OCI-M1 (cell line): ENCODE results near the gene GADD45B.
"Not testable (repeated sequence)": the region's sequence is repeated elsewhere in the genome, so short reads cannot be mapped to it uniquely, and the experiment has no call there.

Source experiments
- DNase-seq: peaks from one replicate; lab custom pipeline; 2025; lab: John Stamatoyannopoulos, UW

Gene GADD45B

DNA sequence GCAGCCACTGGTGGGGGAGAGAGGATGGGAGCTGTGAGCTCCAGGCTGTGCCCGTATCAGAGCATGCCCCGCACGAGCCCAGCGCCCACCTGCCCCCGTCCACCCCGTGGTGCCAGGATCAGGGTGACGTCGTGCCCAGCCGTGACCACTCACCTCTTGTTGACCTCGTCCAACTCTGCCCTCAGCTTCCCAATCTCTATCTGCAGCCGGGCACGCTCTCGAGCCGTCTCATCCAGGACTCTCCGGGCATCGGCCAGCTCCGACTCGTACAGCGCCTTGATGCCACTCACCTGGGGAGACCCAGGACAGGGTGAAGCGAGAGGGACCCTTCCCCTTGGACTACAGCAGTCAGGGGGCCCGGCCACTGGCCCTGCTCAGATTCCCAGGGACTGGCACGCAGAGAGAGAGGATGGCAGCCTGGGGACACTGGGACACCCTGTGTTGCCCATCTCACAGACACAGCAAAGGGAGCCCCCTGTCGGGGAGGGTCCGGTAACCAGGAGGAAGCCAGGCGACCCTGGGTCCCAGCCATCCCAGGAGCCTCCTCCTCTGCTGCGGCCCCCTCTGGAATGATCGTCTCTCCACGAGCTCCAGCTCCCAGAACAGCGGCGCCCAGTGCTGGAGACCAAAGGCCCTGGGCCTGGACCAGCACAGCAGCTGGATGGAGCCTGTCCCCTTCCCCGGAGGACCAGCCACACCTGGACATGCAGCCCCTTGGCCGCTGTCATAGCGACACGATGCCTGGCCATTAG, 31.5 kb upstream of the GADD45B start:
- no peak for DNase-seq

DNA sequence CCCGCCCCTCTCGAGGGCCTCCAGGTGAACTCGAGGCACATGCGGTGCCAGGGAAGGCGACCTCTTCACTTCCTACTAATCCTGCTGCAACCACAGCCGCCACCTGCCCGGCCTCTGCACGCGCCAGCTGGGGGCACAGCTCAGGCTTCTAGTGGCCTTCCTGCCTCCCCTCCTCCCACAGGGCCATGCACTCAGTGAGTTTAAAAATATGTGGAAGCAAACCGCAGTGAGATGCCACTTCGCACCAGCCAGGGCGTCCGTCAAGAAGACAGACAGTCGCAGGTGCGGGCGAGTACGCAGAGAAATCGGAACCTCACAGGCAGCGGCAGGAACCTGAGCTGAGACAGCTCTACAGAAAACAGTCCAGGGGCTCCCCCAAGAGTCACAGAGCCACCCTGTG, 29.5 kb upstream of the GADD45B start:
- no peak for DNase-seq

DNA sequence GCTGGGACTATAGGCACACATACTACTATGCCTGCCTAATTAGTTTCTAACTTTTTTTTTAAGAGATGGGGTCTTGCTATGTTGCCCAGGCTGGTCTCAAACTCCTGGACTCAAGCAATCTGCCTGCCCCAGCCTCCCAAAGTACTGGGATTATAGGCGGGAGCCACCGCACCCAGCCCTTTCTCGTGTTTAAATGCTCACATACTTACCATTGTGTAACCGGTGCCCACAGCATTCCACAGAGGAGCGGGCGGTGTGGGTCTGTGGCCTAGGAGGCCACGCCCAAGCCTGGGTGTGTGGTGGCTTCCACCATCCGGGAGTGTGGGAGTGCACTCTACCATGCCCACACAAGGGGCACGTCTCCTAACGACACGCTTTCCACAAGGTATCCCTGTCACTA, 26.9 kb upstream of the GADD45B start:
- DNase-seq, result no peak

DNA sequence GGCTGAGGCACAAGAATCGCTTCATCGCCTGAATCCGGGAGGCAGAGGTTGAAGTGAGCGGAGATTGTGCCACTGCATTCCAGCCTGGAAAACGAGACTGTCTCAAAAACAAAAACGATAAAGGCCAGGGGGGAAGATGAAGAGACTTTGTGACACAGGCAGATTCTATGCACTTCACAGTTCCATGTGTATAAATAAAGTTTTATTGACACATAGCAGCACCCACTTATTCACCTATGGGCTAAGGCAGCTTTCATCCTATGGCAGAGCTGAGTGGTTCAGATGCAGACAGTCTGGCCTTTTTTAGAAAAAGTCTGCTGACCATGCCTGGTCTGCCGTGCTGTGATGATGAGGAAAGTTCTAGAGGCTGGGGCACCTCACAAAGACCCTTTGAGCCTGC, 24.8 kb upstream of the GADD45B start:
- DNase-seq, result no peak

DNA sequence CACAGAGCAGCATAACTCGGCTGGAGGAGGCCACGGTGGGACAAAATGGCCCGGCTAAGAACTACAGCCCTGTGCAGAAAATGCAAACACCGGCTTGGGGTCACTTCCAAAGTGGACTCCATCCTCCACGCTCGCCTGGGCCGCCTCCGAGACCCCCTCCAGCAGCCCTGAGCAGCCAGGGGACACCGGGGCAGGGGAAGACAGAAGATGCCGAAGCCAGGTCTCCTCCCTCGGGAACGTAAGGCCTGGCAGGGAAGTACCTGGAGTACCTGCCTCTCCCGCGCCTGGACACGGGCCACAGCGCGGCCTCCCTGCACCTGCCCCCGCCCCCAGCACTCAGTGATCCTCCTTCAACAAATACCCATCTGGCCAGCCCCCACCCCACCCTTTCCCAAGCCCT, 24.2 kb upstream of the GADD45B start:
- no peak for DNase-seq

DNA sequence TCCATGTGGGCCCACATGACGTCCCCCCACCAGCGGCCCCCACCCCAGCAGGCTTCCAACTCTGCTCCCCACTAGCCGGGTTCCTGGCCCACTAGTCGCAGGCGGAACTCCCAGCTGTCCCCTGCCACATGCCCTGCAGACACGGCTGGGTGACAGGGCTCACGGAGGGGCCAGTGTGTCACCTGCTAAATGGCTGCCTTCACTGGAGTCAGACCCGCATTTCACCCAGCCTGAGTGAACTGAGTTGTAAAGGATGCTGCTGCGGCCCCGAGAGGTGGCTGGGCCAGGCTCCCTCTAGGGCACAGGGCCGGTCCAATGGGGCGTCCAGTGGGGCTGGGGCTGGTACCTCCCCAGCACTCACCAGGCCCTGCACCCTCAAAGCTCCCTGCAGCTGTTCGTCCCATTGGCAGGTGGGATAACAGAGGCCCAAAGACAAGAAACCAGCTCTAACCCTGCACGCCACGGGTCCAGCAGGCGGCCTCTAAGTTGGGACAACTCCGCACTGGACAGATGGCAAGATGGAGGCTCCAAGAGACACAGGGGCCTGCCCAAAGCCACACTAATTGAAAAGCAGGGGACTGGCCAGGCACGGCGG, 22.4 kb upstream of the GADD45B start:
- no peak for DNase-seq

DNA sequence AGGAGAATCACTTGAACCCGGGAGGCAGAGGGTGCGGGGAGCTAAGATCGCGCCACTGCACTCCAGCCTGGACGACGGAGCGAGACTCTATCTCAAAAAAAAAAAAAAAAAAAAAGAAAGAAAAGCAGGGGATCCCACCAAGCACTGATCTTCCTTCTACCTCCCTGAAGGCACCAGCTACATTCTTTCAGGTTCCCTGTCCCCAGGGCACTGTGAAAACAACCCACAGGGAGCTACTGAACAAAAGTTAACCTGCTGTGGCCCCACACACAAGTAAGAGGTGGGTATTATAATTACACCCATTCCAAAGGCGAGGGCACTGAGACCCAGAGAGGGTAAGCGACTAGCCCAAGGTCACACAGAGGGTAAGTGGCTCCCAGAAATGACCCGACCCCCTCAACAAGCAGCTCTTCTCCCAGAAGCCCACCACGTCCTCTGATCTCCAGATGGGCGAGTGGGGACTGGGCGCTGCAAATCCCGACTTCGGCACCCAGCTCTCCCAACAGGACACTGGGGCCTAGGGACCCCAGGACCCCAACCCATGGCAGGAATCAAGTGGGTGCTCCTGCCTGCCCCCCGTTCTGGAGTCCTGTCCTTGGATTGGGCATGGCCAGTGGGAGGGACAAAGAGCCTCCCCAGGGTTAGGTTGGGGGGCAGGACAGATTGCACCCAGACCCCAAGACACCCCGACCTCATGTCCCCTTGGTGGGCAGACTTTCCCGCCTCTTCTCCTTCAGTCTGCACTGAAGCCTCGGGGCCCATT, 21.5 kb upstream of the GADD45B start:
- DNase-seq, result no peak

DNA sequence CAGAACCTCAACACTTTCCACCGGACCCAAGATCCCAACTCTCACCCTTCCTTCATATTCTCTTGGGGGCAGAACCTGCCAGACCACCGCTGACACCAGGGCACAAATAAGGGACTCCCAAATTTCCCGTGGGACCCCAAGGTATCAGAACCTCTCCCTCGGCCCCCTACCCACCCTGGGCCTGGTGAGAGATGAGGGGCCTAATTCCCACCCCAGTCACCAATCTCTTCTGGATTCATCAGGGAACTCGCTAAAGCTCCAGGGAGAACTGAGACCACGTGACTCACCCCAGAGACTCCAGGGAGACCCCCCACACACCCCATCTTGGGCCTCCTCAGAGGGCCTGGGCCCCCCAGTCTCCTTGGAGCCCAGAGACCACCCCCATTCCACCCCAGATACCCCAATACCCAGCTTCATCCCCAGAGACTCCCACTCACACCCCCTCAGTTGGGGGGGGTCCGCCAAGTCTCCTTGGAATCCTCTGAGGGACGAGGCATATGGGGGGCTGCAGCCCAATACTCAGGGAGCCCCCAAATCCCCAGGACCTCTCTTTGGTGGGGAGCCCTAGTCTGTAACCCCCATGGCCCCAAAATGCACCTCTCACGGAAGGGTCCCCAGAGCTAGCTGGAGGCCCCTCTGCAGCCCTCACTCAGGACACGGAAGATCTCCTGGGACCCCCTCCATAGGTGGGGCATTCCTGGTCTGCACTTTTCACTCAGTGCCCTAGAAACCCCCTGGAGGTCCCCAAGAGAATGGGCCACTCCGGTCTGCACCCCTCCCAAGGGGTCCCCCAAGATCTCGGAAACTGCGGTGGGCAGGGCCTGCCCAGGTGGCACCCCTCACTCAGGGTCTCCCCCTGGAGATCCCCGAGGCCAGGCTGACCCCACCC, 20.7 kb upstream of the GADD45B start:
- no peak for DNase-seq

DNA sequence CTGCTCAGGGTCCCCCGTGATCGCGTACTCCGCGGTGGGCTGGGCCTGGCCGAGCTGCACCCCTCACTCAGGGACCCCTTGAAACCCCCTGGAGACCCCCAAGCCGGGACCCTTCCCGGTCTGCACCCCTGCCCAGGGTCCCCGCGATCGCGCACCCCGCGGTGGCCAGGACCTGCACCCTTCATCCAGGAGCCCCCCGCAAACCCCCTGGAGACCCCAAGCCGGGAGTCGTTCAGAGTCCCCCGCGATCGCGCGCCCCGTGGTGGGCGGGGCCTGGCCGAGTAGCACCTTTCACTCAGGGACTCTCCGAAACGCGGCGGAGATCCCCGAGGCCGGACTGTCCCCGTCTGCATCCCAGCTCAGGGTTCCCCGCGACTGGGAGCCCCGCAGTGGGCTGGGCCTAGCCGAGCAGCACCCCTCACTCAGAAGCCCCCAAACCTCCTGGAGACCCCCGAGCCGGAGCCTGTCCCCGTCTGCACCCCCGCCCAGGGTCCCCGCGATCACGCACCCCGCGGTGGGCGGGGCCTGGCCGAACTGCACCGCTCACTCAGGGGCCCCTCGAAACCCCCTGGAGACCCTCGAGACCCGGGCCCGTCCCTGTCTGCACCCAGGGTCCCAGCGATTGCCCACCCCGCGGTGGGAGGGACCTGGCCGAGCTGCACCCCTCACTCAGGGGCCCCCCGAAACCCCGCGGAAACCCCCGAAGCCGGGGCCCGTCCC, 19.9 kb upstream of the GADD45B start:
- peak; percentile 4 for DNase-seq

DNA sequence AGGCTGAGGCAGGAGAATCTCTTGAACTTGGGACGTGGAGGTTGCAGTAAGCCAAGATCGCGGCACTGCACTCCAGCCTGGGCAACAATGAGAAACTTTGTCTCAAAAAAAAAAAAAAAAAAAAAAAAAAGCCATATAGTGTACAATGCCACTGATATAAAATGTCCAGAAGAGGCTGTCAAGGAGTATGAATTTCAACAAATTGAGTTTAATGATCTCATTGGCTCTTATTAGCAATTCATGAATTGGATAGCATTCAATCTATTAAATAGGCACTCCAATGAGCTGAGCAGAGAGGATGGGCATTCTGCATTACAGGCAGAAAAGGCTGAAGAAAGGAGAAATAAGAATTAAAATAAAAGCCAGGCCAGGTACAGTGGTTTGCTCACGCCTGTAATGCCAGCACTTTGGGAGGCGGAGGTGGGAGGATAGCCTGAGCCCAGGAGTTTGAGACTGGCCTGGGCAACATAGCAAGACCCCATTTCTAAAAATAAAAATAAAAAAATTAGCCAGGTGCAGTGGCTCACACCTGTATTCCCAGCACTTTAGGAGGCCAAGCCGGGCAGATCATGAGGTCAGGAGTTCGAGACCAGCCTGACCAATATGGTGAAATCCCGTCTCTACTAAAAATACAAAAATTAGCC, 18.4 kb upstream of the GADD45B start:
- no peak for DNase-seq

DNA sequence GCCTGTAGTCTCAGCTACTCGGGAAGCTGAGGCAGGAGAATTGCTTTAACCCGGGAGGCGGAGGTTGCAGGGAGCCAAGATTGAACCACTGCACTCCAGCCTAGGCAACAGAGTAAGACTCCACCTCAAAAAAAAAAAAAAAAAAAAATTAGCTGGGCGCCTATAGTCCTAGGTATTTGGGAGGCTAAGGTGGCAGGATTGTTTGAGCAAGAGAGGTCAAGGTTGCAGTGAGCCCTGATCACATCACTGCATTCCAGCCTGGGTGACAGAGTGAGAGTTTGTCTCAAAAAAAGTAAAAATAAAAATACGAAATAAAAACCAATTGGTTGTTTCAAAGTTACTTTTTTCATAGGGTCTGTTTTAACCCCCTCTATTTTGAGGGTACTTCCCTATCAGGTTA, 17.9 kb upstream of the GADD45B start:
- DNase-seq, result no peak

DNA sequence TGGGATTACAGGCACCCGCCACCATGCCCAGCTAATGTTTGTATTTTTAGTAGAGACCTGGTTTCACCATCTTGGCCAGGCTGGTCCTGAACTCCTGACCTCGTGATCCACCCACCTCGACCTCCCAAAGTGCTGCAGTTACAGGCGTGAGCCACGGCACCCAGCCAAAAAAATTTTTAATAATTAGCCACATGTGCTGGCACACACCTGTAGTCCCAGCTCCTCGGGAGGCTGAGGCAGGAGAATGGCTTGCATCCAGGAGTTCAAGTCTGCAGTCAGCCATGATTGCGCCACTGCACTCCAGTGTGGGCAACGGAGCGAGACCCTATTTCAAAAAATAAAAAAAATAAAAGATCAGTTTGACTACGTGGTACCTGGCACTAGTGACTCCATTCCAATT, 17.2 kb upstream of the GADD45B start:
- not testable (repeated sequence) for DNase-seq

DNA sequence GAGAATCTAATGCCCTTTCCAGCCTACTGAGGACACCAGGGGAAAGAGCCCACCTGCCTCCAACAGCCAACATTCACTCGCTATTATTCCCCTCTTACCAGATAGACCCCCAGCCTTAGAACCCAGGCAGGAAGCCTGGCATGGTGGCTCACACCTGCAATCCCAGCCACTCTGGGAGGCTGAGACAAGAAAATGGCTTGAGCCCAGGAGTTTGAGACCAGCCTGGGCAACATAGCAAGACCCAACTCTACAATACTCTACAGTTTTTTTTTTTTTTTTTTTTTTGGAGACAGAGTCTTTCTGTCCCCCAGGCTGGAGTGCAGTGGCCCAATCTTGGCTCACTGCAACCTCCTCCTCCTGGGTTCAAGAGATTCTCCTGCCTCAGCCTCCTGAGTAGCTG, 15.7 kb upstream of the GADD45B start:
- no peak for DNase-seq

DNA sequence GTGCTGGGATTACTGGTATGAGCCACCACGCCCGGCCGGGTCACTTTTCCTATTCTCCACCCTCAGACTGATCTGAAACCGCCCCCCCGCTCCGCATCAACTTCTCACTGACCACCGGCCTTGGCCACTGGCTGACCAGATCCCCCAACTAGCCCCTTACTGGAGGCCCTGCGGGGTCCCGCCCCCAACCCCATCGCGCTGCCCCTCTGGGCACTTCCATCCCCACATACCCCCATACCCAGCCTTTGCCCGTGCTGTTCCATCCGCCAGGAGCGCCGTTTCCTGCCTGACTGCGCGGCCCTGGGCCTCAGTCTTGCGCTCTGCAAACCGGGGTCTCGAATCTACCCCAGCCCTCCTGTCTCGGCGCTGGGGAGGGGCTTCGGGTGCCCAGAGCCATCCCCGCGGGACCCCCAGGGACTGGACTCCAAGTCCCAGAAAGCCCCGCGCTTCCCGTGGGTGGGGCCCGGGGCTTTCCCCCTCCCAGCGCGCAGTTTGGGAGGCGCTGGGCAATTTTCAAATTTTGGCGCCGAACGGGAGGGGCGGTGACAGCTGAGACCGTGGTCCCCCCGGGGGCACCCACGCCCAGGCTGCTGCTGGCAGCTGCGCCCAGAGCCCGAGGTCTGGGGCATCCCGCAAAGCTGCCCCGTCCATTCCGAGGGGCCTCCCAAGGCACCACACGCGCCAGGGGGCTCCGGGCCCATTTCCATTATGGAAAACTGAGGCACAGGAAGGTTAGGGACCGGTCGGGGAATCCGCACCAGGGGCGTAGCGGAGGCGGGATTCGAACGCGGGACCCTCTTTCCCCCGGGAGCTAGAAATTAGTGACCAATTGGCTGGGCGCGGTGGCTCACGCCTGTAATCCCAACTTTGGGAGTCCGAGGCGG, 13.9 kb upstream of the GADD45B start:
- no peak for DNase-seq

DNA sequence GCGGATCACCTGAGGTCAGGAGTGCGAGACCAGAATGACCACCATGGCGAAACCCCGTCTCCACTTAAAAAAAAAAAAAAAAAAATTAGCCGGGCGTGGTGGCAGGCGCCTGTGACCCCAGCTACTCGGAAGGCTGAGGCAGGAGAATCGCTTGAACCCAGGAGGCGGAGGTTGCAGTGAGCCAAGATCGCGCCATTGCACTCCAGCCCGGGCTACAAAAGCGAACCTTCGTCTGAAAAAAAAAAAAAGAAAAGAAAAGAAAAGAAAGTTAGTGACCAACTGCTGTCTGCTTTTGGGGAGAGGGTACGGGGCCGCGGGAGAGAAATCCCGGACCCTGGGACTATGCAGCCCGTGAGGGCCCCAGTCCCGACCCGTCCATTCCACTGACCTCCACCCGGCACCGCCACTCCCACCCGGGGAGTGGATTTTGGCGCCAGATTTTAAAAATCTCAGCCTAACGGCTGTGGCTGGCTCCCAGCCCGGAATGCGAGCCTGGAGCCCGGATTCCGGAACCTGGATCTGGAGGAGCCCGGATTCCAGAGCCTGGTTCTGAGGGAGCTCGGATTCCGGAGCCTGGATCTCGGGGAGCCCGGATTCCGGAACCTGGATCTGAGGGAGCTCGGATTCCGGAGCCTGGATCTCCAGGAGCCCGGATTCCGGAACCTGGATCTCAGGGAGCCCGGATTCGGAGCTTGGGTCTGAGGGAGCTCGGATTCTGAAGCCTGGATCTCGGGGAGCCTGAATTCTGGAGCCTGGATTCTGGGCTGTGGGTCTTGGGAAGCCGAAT, 13.1 kb upstream of the GADD45B start:
- DNase-seq, result no peak

DNA sequence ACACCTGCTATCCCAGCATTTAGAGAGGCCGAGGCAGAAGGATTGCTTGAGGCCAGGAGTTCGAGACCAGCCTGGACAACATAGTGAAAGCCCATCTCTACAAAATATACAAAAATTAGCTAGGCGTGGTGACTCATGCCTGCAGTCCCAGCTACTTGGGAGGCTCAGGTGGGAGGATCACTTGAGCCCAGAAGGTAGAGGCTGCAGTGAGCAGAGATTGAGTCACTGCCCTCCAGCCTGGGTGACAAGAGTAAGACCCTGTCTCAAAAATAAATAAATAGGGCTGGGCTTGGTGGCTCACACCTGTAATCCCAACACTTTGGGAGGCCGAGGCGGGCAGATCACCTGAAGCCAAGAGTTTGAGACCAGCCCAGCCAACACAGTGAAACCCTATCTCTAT, 12.2 kb upstream of the GADD45B start:
- not testable (repeated sequence) for DNase-seq

DNA sequence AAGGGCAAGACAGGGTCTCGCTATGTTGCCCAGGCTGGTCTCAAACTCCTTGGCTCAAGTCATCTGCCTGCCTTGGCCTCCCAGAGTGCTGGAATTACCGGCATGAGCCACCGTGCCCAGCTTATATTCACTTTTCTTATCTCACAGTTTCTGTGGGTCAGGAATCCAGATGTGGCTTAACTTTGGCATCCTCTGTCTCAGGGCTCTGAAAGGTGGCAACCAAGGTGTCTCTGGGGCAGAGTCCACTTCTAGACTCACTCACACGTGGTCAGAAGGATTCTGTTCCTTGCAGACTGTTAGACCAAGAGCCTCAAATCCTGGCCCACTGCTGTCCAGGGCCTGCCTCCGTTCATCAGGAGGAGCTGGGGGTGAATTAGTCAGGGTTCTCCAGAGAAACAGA, 11.5 kb upstream of the GADD45B start:
- DNase-seq, result no peak

DNA sequence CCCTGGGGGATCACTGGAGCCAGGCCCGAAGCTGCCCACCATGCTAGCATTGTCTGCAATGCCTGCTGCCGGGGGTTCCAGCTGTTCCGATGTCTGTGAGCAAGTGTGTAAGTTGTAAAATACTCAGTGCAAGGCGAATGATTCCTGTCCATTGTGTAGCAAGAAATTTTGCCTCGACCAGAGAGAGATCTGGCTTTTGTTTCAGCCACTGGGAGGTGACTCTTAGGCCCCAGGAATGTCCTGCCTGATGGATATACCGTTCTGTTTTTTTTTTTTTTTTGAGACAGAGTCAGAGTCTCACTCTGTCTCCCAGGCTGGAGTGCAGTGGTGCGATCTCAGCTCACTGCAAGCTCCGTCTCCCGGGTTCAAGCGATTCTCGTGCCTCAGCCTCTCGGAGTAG, 7.3 kb upstream of the GADD45B start:
- no peak for DNase-seq
